Panc1 (cell line): Measurements from ENCODE around the gene BTG3. TPM values are rescaled to one million over a fixed set of nuclear protein-coding genes. Genes with fewer than 3 reads are reported as not detected.

ENCODE experiments used
- ATAC-seq: fragments of 200-7000 bp; cut with Tn5 transposase; 2 replicates; pipeline ENCODE4 v1.9.1; 2020; ENCODE audit warnings: mild to moderate bottlenecking, moderate library complexity
- BruUV-seq: library from RNA; stranded (reverse); fragments of 400-500 nt; replicated peaks from 2 replicates; lab custom pipeline; 2021; lab: Mats Ljungman, UMichigan
- CTCF ChIA-PET: fragments of 300-600 bp; sonication (Branson Sonifier 250); formaldehyde crosslinking; loops from one replicate; lab custom pipeline; 2022; ENCODE audit warnings: antibody characterized with exemption; lab: Charles Lee
- POLR2A ChIA-PET: fragments of 300-600 bp; sonication (Branson Sonifier 250); formaldehyde crosslinking; loops from one replicate; lab custom pipeline; 2022; ENCODE audit warnings: antibody characterized with exemption; lab: Charles Lee
- DNase-seq: peaks from one replicate; pipeline ENCODE4 v3.0.0-alpha.2; 2010; ENCODE audit warnings: low read depth, low spot score
- H3K27ac ChIP-seq: 2 replicates; pipeline ENCODE4 v1.5.1; 2011; ENCODE audit warnings: mild to moderate bottlenecking, low read length, inconsistent platforms
- H3K27me3 ChIP-seq: fragments of 200-500 bp; sonication (Bioruptor generic); 2 replicates; pipeline ENCODE4 v1.6.0; 2014; ENCODE audit warnings: low read length, inconsistent platforms; ENCODE audit not compliant: control insufficient read depth, insufficient read depth
- H3K36me3 ChIP-seq: fragments of 200-500 bp; sonication (Bioruptor generic); 2 replicates; pipeline ENCODE4 v1.5.1; 2014; ENCODE audit warnings: inconsistent platforms, mild to moderate bottlenecking, low read length, moderate library complexity; ENCODE audit not compliant: control insufficient read depth, insufficient read depth
- H3K4me1 ChIP-seq: 2 replicates; pipeline ENCODE4 v1.5.1; 2011; ENCODE audit warnings: inconsistent platforms, mild to moderate bottlenecking, low read length, moderate library complexity; ENCODE audit not compliant: control insufficient read depth, insufficient read depth
- H3K4me3 ChIP-seq, 2 experiments: 2 replicates each; pipeline ENCODE4 v1.5.1; 2011 to 2012; ENCODE audit warnings: low read depth in 2 of 2, low read length in 2 of 2, mild to moderate bottlenecking in 2 of 2, inconsistent platforms in 1 of 2, moderate library complexity in 1 of 2
- H3K9me3 ChIP-seq: fragments of 200-500 bp; sonication (Bioruptor generic); 2 replicates; pipeline ENCODE4 v1.5.1; 2014; ENCODE audit warnings: low read depth, mild to moderate bottlenecking, inconsistent platforms, low read length, moderate library complexity; ENCODE audit not compliant: control insufficient read depth, insufficient read depth
- CTCF ChIP-seq: fragments of 450-650 bp; IDR thresholded peaks from 2 replicates; pipeline ENCODE4 v1.5.1; 2017; ENCODE audit warnings: mild to moderate bottlenecking
- POLR2AphosphoS5 ChIP-seq: IDR thresholded peaks from 2 replicates; pipeline ENCODE4 v1.6.1; 2012; ENCODE audit warnings: mild to moderate bottlenecking, low read depth, low read length, moderate library complexity
- REST ChIP-seq, 2 experiments: IDR thresholded peaks; 2 replicates each; pipeline ENCODE4 v1.6.1; 2011 to 2012; ENCODE audit warnings: low read depth in 2 of 2, control low read depth in 1 of 2, low read length in 1 of 2, mild to moderate bottlenecking in 1 of 2, moderate library complexity in 1 of 2; ENCODE audit not compliant: insufficient read depth in 1 of 2
- SIN3A ChIP-seq: IDR thresholded peaks from 2 replicates; pipeline ENCODE4 v1.6.1; 2012; ENCODE audit warnings: low read depth, mild to moderate bottlenecking, low read length, moderate library complexity, borderline replicate concordance; ENCODE audit not compliant: insufficient read depth
- TCF7L2 ChIP-seq: IDR thresholded peaks from 2 replicates; pipeline ENCODE4 v1.6.1; 2011; ENCODE audit warnings: mild to moderate bottlenecking, low read depth, low read length, inconsistent platforms
- in situ Hi-C: cut with HindIII; loops from 2 replicates; pipeline ENCODE4 v1.10.0; 2016; ENCODE audit warnings: low sequenced_read_pairs, low pct_unique_long_range_greater_than_20kb
- intact Hi-C: fragments of 100-400 bp; cut with micrococcal nuclease; formaldehyde crosslinking; loops from one replicate; pipeline ENCODE4 v1.10.0; 2022; ENCODE audit not compliant: unreplicated experiment
- total RNA-seq: library from RNA; stranded (reverse); gene quantifications from one replicate; pipeline ENCODE4 v1.2.1, GENCODE V29; 2021; ENCODE audit not compliant: unreplicated experiment

BTG3 gene
- total RNA-seq, 1 experiment from 2014 or later: 20.1 TPM

GRCh38 chr21:17640821-17641220 lies 28.1 kb upstream of the BTG3 start:
- Histone ChIP-seq H3K4me3 (no peak overlapping the region), H3K27ac (no peak overlapping the region), H3K9me3 (no peaks in the 10 kb centered on the region), H3K36me3 (no peaks in the 10 kb centered on the region), H3K4me1 (no peaks in the 10 kb centered on the region), H3K27me3 (no peaks in the 10 kb centered on the region)
- in situ Hi-C loops (no loop called here), intact Hi-C loops (no loop called here)
- no peak for ATAC-seq
- ChIA-PET POLR2A (no interaction called here), CTCF (no interaction called here)
- TF ChIP-seq POLR2AphosphoS5: no peak
- TF ChIP-seq TCF7L2: no peak
- no TSS peak for BruUV-seq
- no peak for DNase-seq

- ATAC-seq: no peak
- TF ChIP-seq REST (IDR thresholded peaks at IDR 0.05; ENCODE audit: insufficient read depth in 1 of 2, low read depth in 2 of 2, low read length in 1 of 2): no peak
- TF ChIP-seq CTCF: no peak
- TF ChIP-seq TCF7L2: no peak
- no peak for TF ChIP-seq POLR2AphosphoS5
- no peak for TF ChIP-seq SIN3A
- ChIA-PET POLR2A (no interaction called here), CTCF (no interaction called here)
- BruUV-seq: no TSS peak
- in situ Hi-C loops: no loop called here
- intact Hi-C loops: no loop called here
- no peak for DNase-seq
- no peaks in the 10 kb centered on the region for H3K4me1 ChIP-seq
- no peak overlapping the region for H3K27ac ChIP-seq
- H3K27me3 ChIP-seq: no peaks in the 10 kb centered on the region
- no peaks in the 10 kb centered on the region for H3K9me3 ChIP-seq
- no peak overlapping the region for H3K4me3 ChIP-seq
- H3K36me3 ChIP-seq: no peaks in the 10 kb centered on the region
Observed at GRCh38 chr21:17636711-17637110, 24.0 kb upstream of the BTG3 start.

- POLR2A ChIA-PET: no interaction called here
- BruUV-seq: no TSS peak
- Histone ChIP-seq H3K4me1 (no peaks in the 10 kb centered on the region), H3K4me3 (no peak overlapping the region), H3K27ac (no peak overlapping the region), H3K9me3 (no peaks in the 10 kb centered on the region), H3K36me3 (no peaks in the 10 kb centered on the region), H3K27me3 (no peaks in the 10 kb centered on the region; the same call in 1 of the 2 replicates)
- intact Hi-C loops (no loop called here), in situ Hi-C loops (no loop called here)
- DNase-seq (no peak), ATAC-seq (no peak)
- no peak for TF ChIP-seq TCF7L2
- TF ChIP-seq REST (IDR thresholded peaks at IDR 0.05; ENCODE audit: insufficient read depth in 1 of 2, low read depth in 2 of 2, low read length in 1 of 2): no peak
- no peak for TF ChIP-seq SIN3A
- TF ChIP-seq POLR2AphosphoS5: no peak
- no peak for TF ChIP-seq CTCF
- CTCF ChIA-PET: no interaction called here
Observed at GRCh38 chr21:17631195-17631594, 18.5 kb upstream of the BTG3 start.
